Body of pancreas (tissue), 4 donors: ENCODE results near the gene TMEM220. TPM values are rescaled to one million over a fixed set of nuclear protein-coding genes. Genes with fewer than 3 reads are reported as not detected.

Experiments
- ATAC-seq: fragments of 150-250 bp; one replicate; pipeline ENCODE4 v1.9.1; 2016
- DNase-seq, 4 donors: peaks; one replicate each; pipeline ENCODE4 v3.0.0-alpha.2; 2019
- H3K27ac ChIP-seq, 4 donors: fragments of 200-600 bp; sonication (generic); 1 replicate in 3 of 4; 2 replicates in 1 of 4; pipeline versions ENCODE4 v1.5.1 to v1.6.1; 2016 to 2019; ENCODE audit warnings: mild to moderate bottlenecking in 1 of 4, mixed read lengths in 1 of 4, moderate library complexity in 1 of 4
- H3K27me3 ChIP-seq, 2 donors: fragments of 200-600 bp; sonication (generic); one replicate each; pipeline ENCODE4 v1.6.0; 2016; ENCODE audit warnings: mild to moderate bottlenecking in 1 of 2
- H3K36me3 ChIP-seq, 2 donors: fragments of 200-600 bp; sonication (generic); replicated peaks in 1 of 2; 2 replicates each; pipeline ENCODE4 v1.5.1; 2016; ENCODE audit warnings: low read depth in 2 of 2; ENCODE audit not compliant: insufficient read depth in 1 of 2
- H3K4me1 ChIP-seq: fragments of 200-600 bp; sonication (generic); one replicate; pipeline ENCODE4 v1.6.0; 2016
- H3K4me3 ChIP-seq, 2 donors: fragments of 200-600 bp; sonication (generic); 1 replicate in 1 of 2; 2 replicates in 1 of 2; pipeline ENCODE4 v1.5.1; 2016 to 2019
- H3K9me3 ChIP-seq, 3 donors: fragments of 200-600 bp; sonication (generic); 1 replicate in 2 of 3; 2 replicates in 1 of 3; pipeline ENCODE4 v1.5.1; 2016
- CTCF ChIP-seq, 7 experiments: fragments of 450-650 bp in 4 of 7; fragments of 200-600 bp in 3 of 7; sonication (generic) in 3 of 7; IDR thresholded peaks; one replicate each; pipeline ENCODE4 v1.5.1; 2016 to 2019; ENCODE audit warnings: antibody characterized with exemption in 7 of 7
- POLR2A ChIP-seq, 3 donors: fragments of 450-650 bp; IDR thresholded peaks; one replicate each; pipeline ENCODE4 v1.6.1; 2016; ENCODE audit warnings: antibody characterized with exemption in 3 of 3, mild to moderate bottlenecking in 2 of 3
- WGBS, 2 donors: methylation state at CpG; one replicate each; pipeline ENCODE4 v1.1.5; 2017; 5-methylcytosine and 5-hydroxymethylcytosine counted together
- intact Hi-C: fragments of 100-400 bp; cut with DNase I; formaldehyde crosslinking; loops from one replicate; pipeline ENCODE4 v1.15.1; 2023
- total RNA-seq, 2 donors: library from RNA; depleted of rRNA; stranded (reverse); fragments of >200 nt; gene quantifications; one replicate each; pipeline ENCODE4 v1.1.0, GENCODE V29; 2016

The TMEM220 gene
- total RNA-seq, 2 donors from 2014 or later, result 4.4 to 11.5 TPM

GRCh38 chr17:10776381-10776780 lies 46.6 kb upstream of the TMEM220 start:
- TF ChIP-seq POLR2A (IDR thresholded peaks at IDR 0.05), result no peak
- no peak for TF ChIP-seq CTCF (IDR thresholded peaks at IDR 0.05)
- Histone ChIP-seq H3K4me1 (no peaks in the 10 kb centered on the region), H3K9me3 (no peaks in the 10 kb centered on the region), H3K27me3 (no peaks in the 10 kb centered on the region), H3K27ac (no peak overlapping the region), H3K36me3 (no peaks in the 10 kb centered on the region), H3K4me3 (no peak overlapping the region)
- no peak for ATAC-seq
- 33 to 37% methylated on average over 2 of the region's 2 CpGs for WGBS, 2 donors
- intact Hi-C loops, result no loop called here
- no peak for DNase-seq

GRCh38 chr17:10775740-10776356 lies 46.0 kb upstream of the TMEM220 start:
- H3K27me3 ChIP-seq, result no peaks in the 10 kb centered on the region
- no peak for ATAC-seq
- H3K4me1 ChIP-seq, result no peaks in the 10 kb centered on the region
- no peak overlapping the region for H3K27ac ChIP-seq
- H3K9me3 ChIP-seq, result no peaks in the 10 kb centered on the region
- DNase-seq, result no peak
- no peak overlapping the region for H3K4me3 ChIP-seq
- no peaks in the 10 kb centered on the region for H3K36me3 ChIP-seq
- intact Hi-C loops, result no loop called here
- WGBS, 2 donors, result 68 to 71% methylated on average over 5 of the region's 5 CpGs
- TF ChIP-seq POLR2A (IDR thresholded peaks at IDR 0.05), result no peak
- no peak for TF ChIP-seq CTCF (IDR thresholded peaks at IDR 0.05)

- intact Hi-C loops, result no loop called here
- H3K27ac ChIP-seq, result no peak overlapping the region
- ATAC-seq (no peak), DNase-seq (no peak)
- no peaks in the 10 kb centered on the region for H3K36me3 ChIP-seq
- H3K9me3 ChIP-seq, result no peaks in the 10 kb centered on the region
- no peaks in the 10 kb centered on the region for H3K27me3 ChIP-seq
- H3K4me1 ChIP-seq, result no peaks in the 10 kb centered on the region
- H3K4me3 ChIP-seq, result no peak overlapping the region
- TF ChIP-seq CTCF (IDR thresholded peaks at IDR 0.05) (no peak), POLR2A (IDR thresholded peaks at IDR 0.05) (no peak)
- WGBS, 2 donors, result 90 to 94% methylated on average over 4 of the region's 4 CpGs
Measured at GRCh38 chr17:10775058-10775457, 45.2 kb upstream of the TMEM220 start.

- Histone ChIP-seq H3K9me3 (no peaks in the 10 kb centered on the region), H3K27me3 (no peaks in the 10 kb centered on the region), H3K4me3 (no peak overlapping the region), H3K4me1 (no peaks in the 10 kb centered on the region), H3K27ac (no peak overlapping the region), H3K36me3 (no peaks in the 10 kb centered on the region)
- TF ChIP-seq CTCF (IDR thresholded peaks at IDR 0.05) (no peak), POLR2A (IDR thresholded peaks at IDR 0.05) (no peak)
- DNase-seq (no peak), ATAC-seq (no peak)
- intact Hi-C loops, result no loop called here
- 67 to 75% methylated on average over 2 of the region's 2 CpGs for WGBS, 2 donors
Measured at GRCh38 chr17:10773391-10773790, 43.6 kb upstream of the TMEM220 start.
